Stimulated activated CD4-positive, alpha-beta T cell treated with anti-CD3 and anti-CD28 coated beads, Interleukin-4, amount 100 ng/mL, for 1 hour (primary cell): Measurements from ENCODE around the gene CCDC14.
"Not testable (repeated sequence)": the region's sequence is repeated elsewhere in the genome, so short reads cannot be mapped to it uniquely, and the experiment has no call there.

ENCODE experiments used
- DNase-seq: peaks from one replicate; pipeline ENCODE4 v3.0.0-alpha.2; 2020

The CCDC14 gene, protein sequence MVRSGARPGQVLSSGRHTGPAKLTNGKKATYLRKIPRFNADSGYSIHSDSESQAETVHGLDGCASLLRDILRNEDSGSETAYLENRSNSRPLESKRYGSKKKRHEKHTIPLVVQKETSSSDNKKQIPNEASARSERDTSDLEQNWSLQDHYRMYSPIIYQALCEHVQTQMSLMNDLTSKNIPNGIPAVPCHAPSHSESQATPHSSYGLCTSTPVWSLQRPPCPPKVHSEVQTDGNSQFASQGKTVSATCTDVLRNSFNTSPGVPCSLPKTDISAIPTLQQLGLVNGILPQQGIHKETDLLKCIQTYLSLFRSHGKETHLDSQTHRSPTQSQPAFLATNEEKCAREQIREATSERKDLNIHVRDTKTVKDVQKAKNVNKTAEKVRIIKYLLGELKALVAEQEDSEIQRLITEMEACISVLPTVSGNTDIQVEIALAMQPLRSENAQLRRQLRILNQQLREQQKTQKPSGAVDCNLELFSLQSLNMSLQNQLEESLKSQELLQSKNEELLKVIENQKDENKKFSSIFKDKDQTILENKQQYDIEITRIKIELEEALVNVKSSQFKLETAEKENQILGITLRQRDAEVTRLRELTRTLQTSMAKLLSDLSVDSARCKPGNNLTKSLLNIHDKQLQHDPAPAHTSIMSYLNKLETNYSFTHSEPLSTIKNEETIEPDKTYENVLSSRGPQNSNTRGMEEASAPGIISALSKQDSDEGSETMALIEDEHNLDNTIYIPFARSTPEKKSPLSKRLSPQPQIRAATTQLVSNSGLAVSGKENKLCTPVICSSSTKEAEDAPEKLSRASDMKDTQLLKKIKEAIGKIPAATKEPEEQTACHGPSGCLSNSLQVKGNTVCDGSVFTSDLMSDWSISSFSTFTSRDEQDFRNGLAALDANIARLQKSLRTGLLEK

DNA sequence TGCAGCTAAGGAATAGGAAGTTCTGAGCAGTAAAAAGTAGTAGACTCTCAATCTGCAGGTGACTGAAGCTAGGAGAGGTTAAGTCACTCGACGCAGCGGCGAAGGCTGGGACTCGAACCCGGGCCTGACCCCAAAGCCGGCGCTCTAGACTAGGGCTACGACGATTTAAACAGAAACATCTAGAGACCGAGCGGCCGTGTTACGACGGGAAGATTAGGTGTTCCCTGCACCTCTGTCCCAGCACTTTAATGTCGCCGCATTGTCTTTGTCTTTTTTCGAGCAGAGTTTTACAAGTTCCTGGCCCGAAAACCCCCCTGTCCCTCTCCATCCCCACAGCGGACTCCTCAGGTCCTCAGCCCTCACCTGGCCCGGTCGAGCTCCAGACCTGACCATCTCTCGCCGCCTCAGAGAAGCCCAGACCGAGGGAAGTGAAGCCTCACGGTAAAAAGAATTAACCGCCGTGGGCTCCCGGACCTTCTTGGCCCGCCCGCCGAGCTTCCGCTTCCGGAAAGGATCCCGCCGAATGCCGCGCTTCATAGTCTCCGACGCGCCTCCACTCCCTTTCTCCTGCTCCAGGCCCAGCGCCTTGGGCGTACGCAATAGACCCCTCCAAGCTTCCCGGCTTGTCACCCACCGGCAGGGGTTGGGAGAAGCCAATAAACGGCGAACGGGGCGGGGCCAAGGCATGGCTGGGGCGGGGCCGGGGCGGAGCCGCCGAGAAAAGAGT, at the start of gene CCDC14:
Gene CCDC14, minus strand, starts transcription at position 449 of the 727 bp plus-strand sequence. Its CDS starts 56 bp downstream, at position 393.
- DNase-seq = peak; percentile 76

DNA sequence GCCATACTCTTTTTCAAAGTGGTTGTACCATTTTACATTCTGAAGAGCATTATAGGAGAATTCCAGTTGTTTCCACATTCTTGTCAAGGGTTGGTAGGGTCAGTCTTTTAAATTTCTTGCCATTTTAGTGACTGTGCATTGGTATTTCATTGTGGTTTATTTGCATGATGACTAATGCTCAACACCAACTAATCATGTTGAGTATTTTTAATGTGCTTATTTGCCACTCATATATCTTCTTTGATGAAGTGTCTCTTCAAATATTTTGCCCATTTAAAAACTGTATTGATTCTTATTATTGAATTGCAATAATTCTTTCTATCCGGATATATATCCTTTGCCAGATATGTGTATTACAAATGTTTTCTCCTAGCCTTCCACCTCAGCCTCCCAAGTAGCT, 47.3 kb upstream of the CCDC14 start:
- DNase-seq = not testable (repeated sequence)

DNA sequence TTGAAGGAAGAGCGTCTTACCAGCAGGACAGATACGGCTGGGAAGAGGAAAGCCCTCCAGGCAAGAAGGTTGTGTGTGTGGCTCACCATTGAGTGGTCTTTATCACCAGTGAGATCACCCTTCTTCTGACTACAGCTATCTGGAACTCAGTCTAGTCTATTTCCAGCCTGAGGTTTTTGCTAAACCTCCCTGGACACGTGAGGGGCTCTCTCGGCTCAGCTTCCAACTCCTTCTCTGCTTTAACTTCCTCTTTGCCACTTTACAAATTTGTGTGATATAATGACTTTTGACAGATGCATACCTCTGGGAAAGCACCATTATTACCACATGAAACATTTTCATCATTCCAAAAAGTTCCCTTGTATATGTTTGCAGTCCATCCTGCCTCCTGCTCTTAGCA, 46.2 kb upstream of the CCDC14 start:
- no peak for DNase-seq

DNA sequence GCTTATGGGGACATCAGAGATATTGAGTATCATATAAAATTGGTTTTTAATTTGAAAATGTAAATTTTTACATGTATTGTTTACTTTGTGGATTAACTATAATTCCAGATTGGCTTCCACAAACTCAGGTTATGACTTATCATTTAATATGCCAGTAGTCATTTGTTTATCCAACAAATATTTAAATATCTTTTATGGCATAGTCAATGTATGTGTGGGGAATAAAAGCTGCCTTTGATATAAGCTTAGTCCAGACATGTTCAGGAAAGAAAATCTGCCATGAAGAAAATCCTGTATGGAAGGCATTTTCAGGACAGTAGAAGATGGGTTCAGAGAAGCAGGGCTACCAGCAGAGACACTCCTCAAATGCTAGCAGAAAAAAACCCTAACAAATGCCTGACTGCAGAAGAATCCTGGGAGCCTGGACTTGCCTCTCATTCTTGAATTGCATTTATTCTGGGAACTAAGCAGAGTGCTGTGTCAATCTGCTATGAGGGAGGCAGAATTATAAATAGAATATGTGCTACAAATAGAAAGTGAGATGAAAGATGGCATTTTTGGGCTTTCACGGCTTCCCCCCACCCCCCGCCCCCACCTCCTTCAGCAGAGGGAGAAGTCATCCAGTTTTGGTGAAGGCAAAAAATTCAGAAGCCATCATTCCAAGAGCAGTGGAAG, 41.5 kb upstream of the CCDC14 start:
- not testable (repeated sequence) for DNase-seq

DNA sequence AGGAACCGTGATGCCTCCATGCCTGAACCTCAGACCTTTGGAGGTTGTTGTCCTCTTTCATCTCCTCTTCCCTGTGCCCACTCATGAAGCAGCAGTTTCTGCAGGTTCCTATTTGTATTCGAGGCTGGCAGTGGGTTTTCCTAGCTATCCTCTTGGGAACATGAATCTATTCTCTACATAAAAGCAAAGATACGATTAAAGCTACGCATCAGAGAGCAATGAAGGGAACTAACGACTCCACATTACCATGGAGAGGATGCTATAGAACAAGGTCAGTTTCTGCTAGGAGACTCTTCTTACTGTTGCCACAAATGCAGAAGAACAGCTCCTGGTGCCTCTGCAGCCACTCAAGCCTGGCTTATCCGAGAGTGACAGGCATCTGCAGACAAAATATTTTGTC, 40.3 kb upstream of the CCDC14 start:
- DNase-seq = not testable (repeated sequence)

DNA sequence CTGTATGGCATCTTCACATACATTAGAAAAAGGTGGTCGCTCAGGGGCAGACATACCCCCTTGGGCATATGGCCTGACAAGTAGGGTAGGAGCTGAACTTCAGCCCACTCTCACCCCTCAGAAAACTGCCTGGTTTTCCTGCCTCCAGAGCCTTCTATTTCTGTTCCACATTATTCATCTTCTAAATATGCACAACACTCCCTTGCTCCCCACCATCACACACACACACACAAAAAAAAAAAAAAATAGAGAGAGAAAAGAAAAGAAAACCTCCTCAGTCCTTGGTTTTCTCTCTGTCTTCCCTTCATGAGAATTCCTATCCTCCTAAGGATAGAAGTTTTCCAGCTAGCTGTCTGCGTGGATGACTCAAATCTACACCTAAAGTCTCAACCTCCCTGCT, 36.5 kb upstream of the CCDC14 start:
- DNase-seq = no peak

DNA sequence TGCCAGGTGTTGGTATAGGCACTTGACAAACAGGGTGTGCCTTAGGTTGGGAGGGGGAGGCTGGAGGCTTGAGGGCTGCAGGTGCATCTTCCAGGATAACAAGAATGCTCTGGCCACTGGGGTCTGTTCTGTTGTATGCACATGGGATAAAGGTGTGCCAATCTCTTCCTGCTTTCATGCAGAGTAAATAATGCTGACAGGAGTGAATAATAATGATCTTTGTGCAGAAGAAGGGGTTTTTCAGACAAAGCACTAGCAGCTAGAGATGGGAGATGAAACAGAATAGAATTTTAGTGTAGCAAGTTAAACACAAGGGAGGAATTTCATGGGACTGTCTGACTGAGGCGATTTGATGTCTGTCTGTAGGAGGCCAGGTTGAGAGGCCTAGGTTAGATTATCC, 32.8 kb upstream of the CCDC14 start:
- DNase-seq = no peak

DNA sequence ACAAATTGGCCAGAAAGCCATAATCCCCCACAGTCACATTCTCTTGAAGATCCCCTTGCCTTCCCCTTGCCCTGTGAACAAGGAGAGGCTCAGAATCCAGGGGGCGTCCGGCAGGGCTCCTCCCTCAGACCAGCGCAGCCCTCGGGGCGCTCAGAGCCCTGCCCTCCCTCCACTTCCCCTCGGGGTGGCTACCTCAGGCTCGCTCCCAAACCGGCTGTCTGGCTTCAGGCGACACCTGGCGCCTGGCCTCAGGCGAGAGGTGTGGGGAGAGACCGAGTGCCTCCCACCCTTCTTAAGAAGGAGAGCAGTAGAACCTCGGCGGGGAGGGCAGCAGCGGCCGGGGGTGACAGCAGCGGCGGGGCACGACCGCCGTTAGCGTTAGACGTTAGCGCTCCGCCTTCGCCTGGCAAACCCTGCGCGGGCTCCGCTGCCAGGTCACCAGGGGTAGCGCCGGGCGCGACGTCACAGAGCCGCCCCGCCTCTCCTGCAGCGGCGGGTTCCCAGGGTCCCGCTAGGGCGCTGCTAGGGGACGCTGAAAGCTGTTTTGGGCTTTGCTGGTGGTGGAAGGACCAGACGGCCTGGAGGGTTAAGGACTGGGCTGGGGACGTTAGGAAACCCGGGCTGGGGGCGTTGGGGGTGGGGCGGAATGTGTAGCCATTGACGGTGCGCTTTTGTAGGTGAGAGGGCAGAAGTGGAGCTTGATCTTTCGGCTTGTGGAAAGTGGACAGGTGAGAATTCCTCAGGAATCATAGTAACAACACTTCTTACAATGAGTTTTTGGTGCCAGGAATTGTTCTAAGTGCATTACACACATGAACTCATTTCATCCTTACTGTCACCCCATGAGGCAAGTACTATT, 30.9 kb upstream of the CCDC14 start, which contains the start of gene ROPN1:
Gene ROPN1, minus strand, starts transcription at position 395 of the 859 bp plus-strand sequence. CDS start 11,643 bp downstream, outside the sequence.
- DNase-seq = not testable (repeated sequence)

DNA sequence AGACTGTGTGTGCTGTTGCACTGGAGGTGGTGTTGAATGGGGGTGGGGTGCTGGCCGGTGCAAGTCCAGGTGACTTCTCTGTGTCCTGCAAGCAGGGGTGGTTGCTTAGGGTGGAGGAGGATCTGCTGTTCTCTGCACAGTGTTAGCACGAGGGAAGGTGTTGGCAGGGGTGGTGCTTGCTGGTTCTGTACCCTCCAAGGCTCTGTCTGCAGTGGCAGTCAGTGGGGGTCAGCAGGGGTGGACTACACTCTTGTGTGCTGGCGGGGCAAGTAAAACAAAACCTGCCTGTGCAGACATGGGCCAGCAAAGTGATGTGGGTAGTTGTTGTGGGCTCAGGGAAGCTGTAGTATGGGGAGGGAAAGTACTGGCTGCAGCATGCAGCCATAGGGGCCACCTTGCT, 25.4 kb upstream of the CCDC14 start:
- no peak for DNase-seq

DNA sequence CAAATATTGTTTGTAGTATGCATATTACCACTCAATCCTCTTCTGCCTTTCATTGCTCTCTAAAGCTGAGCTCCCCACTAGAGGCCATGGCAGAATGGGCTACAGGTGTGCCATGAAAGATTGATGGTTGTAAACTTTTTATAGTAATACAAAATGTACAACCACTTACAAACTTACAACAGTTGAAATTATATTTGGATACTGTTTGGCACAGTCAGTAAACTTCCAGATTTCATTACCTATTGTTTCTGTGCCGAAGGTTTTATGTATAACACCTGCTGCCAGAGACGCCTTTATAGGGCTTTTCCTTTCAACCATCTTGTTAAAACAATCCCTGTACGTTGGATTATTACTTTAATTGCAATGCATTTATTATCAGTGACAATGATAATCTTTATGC, 23.9 kb upstream of the CCDC14 start:
- no peak for DNase-seq

DNA sequence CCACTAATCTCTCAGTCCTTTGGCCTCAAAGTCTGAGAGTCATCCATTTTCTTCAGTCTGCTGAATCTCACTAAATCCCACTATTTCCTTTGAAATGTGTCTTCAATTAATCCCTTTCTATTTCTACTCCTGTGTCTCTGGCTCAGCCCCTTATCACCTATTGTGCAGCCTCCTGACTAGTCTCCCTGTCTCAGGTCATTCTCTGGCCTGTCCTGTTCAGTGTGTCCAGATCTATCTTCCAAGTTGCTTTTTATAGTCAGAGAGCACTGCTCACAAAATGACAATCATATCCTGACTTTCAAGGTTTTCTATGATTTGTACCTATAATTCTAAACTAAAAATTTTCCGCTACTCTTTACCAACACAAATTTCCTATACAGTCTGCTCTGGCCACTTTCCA, 23.3 kb upstream of the CCDC14 start:
- DNase-seq = no peak

DNA sequence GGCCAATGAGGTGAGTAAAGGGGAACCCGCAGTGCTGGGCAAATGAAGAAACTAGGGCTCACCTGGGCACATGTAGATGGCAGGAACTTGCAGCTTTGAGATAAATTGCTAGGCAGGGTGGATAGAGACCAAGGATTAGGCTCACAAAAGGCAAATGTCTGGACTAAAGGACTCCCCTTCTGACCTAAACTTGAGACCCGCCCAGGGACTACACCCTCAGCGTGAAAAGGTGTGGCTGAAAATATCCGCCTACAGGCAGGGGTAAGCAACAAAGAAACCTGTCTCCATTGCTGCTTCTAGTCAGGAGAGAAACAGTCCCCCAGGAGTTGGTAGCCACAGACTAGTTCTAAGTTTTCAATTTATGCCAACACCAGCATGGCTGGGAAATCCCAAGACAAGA, 20.3 kb upstream of the CCDC14 start:
- DNase-seq = not testable (repeated sequence)

DNA sequence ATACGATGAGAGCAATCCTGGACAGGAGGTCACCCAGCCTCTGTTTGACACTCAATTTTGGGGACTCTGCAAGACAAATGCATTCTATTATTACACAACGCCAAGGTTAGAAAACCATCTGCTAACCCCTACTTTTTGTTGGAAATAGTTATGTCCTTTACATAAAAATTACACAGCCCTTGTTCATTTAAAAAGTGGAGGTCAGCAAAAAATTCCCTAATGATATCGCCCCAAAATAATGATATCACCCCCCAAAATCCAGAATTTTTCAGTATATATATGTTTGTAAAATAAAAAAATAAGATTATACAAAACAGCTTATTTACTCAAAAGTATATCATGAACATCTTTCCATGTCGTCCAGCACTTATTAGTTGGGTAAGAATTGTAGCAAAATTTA, 19.5 kb upstream of the CCDC14 start:
- DNase-seq = no peak

DNA sequence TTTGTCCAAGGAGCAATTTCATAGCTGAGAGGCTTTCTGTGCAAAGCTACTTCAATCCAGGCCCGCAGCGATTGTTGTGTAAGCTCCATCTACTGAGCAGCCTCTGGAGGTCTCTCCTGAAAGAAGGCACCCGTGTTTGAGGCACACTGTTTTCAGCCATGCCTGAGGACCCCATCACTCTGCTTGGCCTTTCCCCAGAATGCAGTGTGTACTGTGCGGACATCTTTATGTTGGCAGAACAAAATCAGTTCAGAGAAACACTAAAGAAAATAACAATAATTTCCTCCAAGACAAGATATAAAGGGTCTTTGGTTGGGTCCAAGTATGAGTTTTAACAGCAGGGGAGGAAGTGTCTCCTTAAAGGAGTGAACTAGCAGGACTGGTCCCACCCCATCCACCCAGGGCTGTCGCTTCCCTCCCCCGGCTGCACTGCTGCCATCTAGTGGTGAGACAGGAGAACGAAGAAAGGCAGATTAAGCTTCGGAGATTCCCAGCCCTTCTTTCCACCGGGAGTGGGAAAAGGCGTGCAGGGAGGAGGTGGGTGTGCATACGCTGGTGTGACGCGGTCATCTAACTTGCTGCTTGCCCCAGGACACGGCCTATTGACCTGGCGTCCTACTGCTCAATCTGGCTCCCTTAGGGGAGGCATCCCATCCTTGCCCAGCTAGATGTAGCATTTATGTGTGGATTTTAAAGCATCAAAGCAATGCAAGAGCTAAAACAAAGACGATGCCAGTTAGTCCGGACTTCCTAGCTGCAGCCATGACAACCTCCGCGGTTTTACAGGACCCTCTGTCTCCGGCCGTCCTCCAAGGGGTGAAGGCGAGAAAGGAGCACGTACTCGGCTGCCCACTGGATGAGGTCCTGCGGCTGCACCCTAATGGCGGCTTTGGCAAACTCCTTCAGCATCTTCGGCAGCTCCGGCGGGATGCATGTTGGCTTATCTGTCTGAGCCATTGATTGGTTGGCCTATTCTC, 18.8 kb upstream of the CCDC14 start:
- DNase-seq = peak; percentile 8

DNA sequence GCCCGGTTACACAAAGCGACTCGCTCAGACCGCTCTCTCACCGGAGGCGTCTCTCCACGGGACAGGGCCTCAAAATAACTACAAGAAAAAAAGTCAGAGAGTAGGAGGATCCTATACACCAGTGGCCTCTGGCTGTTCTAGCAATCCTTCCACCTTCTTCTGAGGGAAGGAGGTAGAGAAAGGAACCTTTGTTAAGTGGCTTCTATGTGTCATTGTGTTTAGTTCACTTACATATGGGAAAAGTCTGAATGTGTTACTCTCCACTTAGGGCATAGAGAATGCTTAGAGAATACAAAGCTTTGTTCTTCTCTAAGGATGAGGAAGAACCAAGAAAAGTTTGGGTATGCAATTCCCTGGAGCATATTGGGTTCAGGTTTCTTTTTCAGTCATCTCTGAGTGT, 15.9 kb upstream of the CCDC14 start:
- not testable (repeated sequence) for DNase-seq

DNA sequence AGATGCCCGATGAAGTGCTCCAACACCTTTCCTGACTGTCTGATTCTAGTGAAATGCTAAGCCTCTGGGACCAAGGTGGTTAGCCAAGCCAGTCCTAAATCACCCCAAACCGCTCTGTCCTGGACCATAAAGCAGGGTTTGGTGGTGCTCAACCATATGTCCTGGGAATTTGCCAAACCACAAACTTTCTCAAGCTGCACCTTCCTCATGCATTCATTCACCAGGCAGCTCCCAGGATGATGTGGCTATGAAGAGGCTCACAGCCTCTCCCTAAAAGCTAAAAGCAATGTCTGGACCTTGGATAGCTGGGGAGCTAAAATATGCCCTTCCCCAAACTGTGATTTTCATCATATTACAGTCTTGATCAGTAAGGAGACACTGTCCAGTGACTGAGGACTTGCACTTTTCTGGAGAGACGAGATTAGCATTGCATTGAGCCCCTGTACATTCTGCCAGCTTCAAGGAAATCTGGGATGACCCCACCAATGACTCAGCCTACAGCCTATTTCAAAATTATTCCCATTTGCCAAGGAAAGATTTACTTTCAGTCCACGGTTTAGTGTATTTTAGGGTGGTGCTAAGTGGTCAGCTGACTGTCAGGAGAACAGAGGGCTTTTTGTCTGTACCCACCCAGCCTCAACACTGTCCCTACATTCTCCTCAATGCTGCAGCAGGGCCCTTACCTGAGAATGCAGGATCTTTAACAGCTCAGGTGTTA, 15.3 kb upstream of the CCDC14 start:
- DNase-seq = not testable (repeated sequence)

DNA sequence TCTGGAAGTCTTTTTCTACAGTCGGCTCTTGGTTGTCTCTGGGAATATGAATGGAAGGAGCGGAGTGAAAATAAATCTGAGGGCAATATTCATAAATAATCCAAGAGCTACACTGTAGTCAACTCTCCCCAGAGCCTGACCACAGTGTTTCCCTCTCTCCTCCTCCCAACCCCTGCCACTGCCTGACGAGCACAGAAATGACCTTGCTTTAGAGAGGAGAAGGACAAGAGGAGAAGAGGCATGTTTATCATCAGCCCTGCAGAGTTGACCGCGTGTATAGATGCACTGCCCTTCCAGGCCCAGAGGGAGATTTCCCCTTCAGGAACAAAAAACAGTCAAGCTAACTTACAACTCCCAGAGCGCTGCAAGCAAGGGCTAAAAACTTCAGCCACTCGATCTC, 14.0 kb upstream of the CCDC14 start:
- not testable (repeated sequence) for DNase-seq

DNA sequence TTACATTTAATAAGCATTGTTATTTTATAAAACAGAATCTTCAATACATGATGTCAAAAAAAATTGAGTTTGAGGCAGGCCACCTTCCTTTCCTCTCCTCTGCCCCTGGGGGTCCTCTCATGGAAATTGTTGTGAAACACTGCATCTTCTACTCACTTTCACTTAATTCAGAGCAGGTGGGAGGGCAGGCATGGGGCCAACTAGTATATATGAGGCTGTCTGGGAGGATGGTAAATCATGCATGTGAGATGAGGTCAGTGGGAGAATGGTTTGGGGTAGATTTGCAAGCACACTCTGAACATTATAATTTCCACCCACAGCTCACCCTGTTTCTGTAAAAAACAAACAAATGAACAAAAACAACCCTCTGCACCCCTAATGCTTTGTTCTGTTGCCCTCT, 10.4 kb upstream of the CCDC14 start:
- DNase-seq = no peak

DNA sequence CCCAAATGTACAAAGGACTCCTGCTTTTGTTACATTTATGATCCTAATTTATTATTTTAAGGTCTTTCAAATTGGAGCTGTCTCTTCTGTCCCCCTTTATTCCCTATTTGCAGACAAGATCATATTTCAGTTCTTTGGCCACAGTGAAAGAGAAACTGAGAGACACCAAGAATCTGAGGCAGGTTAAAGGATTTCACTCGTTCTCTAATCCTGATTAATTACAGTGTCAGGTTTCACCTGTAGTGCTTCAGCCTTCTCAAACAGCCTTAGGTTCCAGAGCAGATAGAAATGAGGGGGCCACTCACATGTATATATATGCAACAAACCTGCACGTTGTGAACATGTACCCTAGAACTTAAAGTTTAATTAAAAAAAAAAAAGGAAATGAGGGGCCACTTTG, 6.2 kb upstream of the CCDC14 start:
- DNase-seq = not testable (repeated sequence)
